GM23338 (cell line): ENCODE measurements around the gene MTREX. TPM values are rescaled to one million over a fixed set of nuclear protein-coding genes. Genes with fewer than 3 reads are reported as not detected.
A peak's percentile ranks its signal among the peaks of the same experiment; 100 is the strongest.

Experiments used
- ATAC-seq: fragments of 200-7000 bp; cut with Tn5 transposase; 3 replicates; pipeline ENCODE4 v1.9.1; 2020
- DNase-seq: peaks from one replicate; pipeline ENCODE4 v3.0.0-alpha.2; 2015; ENCODE audit warnings: low spot score
- H2AFZ ChIP-seq: fragments of 200-600 bp; sonication (generic); 2 replicates; pipeline ENCODE4 v1.8.0; 2016; ENCODE audit warnings: antibody characterized with exemption, mild to moderate bottlenecking, moderate library complexity
- H3F3A ChIP-seq: fragments of 200-600 bp; sonication (generic); replicated peaks from 2 replicates; pipeline ENCODE4 v1.8.0; 2017; ENCODE audit warnings: antibody characterized with exemption, mixed run types, low read depth
- H3K27ac ChIP-seq: fragments of 200-600 bp; sonication (generic); 2 replicates; pipeline ENCODE4 v1.6.1; 2016; ENCODE audit warnings: low read depth
- H3K27me3 ChIP-seq: fragments of 200-600 bp; sonication (generic); 2 replicates; pipeline ENCODE4 v1.8.0; 2016; ENCODE audit warnings: mild to moderate bottlenecking, mixed run types, moderate library complexity; ENCODE audit not compliant: insufficient read depth
- H3K36me3 ChIP-seq: fragments of 200-600 bp; sonication (generic); 2 replicates; pipeline ENCODE4 v1.8.0; 2016; ENCODE audit warnings: mild to moderate bottlenecking; ENCODE audit not compliant: insufficient read depth
- H3K4me1 ChIP-seq: fragments of 200-600 bp; sonication (generic); 2 replicates; pipeline ENCODE4 v1.8.0; 2016; ENCODE audit warnings: mild to moderate bottlenecking, moderate library complexity; ENCODE audit not compliant: insufficient read depth
- H3K4me2 ChIP-seq: fragments of 200-600 bp; sonication (generic); 2 replicates; pipeline ENCODE4 v1.7.1; 2017; ENCODE audit warnings: mixed run types
- H3K4me3 ChIP-seq: fragments of 200-600 bp; sonication (generic); 2 replicates; pipeline ENCODE4 v1.6.1; 2016; ENCODE audit warnings: mixed run types
- H3K79me2 ChIP-seq: fragments of 200-600 bp; sonication (generic); replicated peaks from 2 replicates; pipeline ENCODE4 v1.8.0; 2017; ENCODE audit warnings: mild to moderate bottlenecking; ENCODE audit not compliant: insufficient read depth
- H3K9me2 ChIP-seq: fragments of 200-600 bp; sonication (generic); 2 replicates; pipeline ENCODE4 v1.8.0; 2017; ENCODE audit not compliant: insufficient read depth
- H4K20me1 ChIP-seq: fragments of 200-600 bp; sonication (generic); replicated peaks from 2 replicates; pipeline ENCODE4 v1.8.0; 2017; ENCODE audit warnings: mild to moderate bottlenecking; ENCODE audit not compliant: insufficient read depth
- H3K27ac Mint-ChIP-seq: 2 replicates; pipeline ENCODE4 v1.8.0; 2020; ENCODE audit warnings: inconsistent platforms, mild to moderate bottlenecking, moderate library complexity, mixed read lengths
- H3K27me3 Mint-ChIP-seq: 3 replicates; pipeline ENCODE4 v1.8.0; 2022; ENCODE audit warnings: low read depth, mild to moderate bottlenecking, moderate library complexity, mixed read lengths, inconsistent platforms; ENCODE audit not compliant: insufficient read depth, poor library complexity
- H3K36me3 Mint-ChIP-seq: 3 replicates; pipeline ENCODE4 v1.8.0; 2021; ENCODE audit warnings: low read depth, mild to moderate bottlenecking, inconsistent platforms, moderate library complexity, mixed read lengths
- H3K4me1 Mint-ChIP-seq: 3 replicates; pipeline ENCODE4 v1.8.0; 2020; ENCODE audit warnings: mild to moderate bottlenecking, inconsistent platforms, mixed read lengths
- H3K4me3 Mint-ChIP-seq: 3 replicates; pipeline ENCODE4 v1.8.0; 2021; ENCODE audit warnings: moderate library complexity, mild to moderate bottlenecking, inconsistent platforms, mixed read lengths
- H3K9me3 Mint-ChIP-seq: 3 replicates; pipeline ENCODE4 v1.8.0; 2020; ENCODE audit warnings: moderate library complexity, mild to moderate bottlenecking, inconsistent platforms, mixed read lengths
- CREB1 ChIP-seq: fragments of 250-450 bp; sonication (Bioruptor Pico); IDR thresholded peaks from 2 replicates; pipeline ENCODE4 v1.5.0; 2020; ENCODE audit warnings: low read depth, mild to moderate bottlenecking, moderate library complexity
- JUNB ChIP-seq: IDR thresholded peaks from one replicate; pipeline ENCODE4 v1.6.1; 2016; ENCODE audit warnings: antibody characterized with exemption; ENCODE audit not compliant: unreplicated experiment
- NANOG ChIP-seq: IDR thresholded peaks from 2 replicates; pipeline ENCODE4 v1.6.1; 2016; ENCODE audit warnings: antibody characterized with exemption, borderline replicate concordance
- POLR2AphosphoS5 ChIP-seq: IDR thresholded peaks from 2 replicates; pipeline ENCODE4 v1.6.1; 2016; ENCODE audit warnings: antibody characterized with exemption, low read depth
- STAT1 ChIP-seq: IDR thresholded peaks from one replicate; pipeline ENCODE4 v1.6.1; 2016; ENCODE audit warnings: antibody characterized with exemption; ENCODE audit not compliant: unreplicated experiment
- ZNF114 ChIP-seq: fragments of 250-450 bp; sonication (Bioruptor Pico); IDR thresholded peaks from 2 replicates; pipeline ENCODE4 v1.5.0; 2020; ENCODE audit warnings: mild to moderate bottlenecking, moderate library complexity
- polyA plus RNA-seq: library from polyadenylated mRNA; unstranded; fragments of >200 nt; fragmentation: Nextera tagmentation; extraction: Ambion mirVana; gene quantifications from 2 replicates; pipeline ENCODE4 v1.2.1, GENCODE V29; 2016
- total RNA-seq: library from RNA; depleted of rRNA; stranded (reverse); fragments of >200 nt; shearing (Covaris generic); gene quantifications from 2 replicates; pipeline ENCODE4 v1.2.3, GENCODE V29; 2014
- TF ChIP-seq, protein P1 (sequence below): IDR thresholded peaks from 2 replicates; pipeline ENCODE4 v1.6.1; 2016; ENCODE audit warnings: antibody characterized with exemption
- TF ChIP-seq, protein P2 (sequence below): IDR thresholded peaks from one replicate; pipeline ENCODE4 v1.6.1; 2018; ENCODE audit warnings: antibody characterized with exemption; ENCODE audit not compliant: unreplicated experiment
- TF ChIP-seq, protein P3 (sequence below): fragments of 250-450 bp; sonication (Bioruptor Pico); IDR thresholded peaks from 2 replicates; pipeline ENCODE4 v1.5.0; 2020; ENCODE audit warnings: mild to moderate bottlenecking, moderate library complexity

MTREX gene
- total and polyA plus RNA-seq, 2 experiments from 2014 or later: 47.5 to 94.9 TPM

- no peak for TF ChIP-seq STAT1
- TF ChIP-seq, protein P1, sequence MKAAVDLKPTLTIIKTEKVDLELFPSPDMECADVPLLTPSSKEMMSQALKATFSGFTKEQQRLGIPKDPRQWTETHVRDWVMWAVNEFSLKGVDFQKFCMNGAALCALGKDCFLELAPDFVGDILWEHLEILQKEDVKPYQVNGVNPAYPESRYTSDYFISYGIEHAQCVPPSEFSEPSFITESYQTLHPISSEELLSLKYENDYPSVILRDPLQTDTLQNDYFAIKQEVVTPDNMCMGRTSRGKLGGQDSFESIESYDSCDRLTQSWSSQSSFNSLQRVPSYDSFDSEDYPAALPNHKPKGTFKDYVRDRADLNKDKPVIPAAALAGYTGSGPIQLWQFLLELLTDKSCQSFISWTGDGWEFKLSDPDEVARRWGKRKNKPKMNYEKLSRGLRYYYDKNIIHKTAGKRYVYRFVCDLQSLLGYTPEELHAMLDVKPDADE: no peak
These were observed 113.3 kb downstream of the MTREX start (continued) for GRCh38 chr5:55421074-55421529.

- TF ChIP-seq ZNF114 (CRISPR knock-in tag): no peak
- TF ChIP-seq JUNB: no peak
- TF ChIP-seq CREB1: no peak
- TF ChIP-seq NANOG: no peak
- TF ChIP-seq, protein P1: no peak
- TF ChIP-seq, protein P2, sequence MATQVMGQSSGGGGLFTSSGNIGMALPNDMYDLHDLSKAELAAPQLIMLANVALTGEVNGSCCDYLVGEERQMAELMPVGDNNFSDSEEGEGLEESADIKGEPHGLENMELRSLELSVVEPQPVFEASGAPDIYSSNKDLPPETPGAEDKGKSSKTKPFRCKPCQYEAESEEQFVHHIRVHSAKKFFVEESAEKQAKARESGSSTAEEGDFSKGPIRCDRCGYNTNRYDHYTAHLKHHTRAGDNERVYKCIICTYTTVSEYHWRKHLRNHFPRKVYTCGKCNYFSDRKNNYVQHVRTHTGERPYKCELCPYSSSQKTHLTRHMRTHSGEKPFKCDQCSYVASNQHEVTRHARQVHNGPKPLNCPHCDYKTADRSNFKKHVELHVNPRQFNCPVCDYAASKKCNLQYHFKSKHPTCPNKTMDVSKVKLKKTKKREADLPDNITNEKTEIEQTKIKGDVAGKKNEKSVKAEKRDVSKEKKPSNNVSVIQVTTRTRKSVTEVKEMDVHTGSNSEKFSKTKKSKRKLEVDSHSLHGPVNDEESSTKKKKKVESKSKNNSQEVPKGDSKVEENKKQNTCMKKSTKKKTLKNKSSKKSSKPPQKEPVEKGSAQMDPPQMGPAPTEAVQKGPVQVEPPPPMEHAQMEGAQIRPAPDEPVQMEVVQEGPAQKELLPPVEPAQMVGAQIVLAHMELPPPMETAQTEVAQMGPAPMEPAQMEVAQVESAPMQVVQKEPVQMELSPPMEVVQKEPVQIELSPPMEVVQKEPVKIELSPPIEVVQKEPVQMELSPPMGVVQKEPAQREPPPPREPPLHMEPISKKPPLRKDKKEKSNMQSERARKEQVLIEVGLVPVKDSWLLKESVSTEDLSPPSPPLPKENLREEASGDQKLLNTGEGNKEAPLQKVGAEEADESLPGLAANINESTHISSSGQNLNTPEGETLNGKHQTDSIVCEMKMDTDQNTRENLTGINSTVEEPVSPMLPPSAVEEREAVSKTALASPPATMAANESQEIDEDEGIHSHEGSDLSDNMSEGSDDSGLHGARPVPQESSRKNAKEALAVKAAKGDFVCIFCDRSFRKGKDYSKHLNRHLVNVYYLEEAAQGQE: no peak
- 0 out of 2 replicates have a peak, but pooled peaks have one; percentile 5 for TF ChIP-seq POLR2AphosphoS5
- TF ChIP-seq, protein P3, sequence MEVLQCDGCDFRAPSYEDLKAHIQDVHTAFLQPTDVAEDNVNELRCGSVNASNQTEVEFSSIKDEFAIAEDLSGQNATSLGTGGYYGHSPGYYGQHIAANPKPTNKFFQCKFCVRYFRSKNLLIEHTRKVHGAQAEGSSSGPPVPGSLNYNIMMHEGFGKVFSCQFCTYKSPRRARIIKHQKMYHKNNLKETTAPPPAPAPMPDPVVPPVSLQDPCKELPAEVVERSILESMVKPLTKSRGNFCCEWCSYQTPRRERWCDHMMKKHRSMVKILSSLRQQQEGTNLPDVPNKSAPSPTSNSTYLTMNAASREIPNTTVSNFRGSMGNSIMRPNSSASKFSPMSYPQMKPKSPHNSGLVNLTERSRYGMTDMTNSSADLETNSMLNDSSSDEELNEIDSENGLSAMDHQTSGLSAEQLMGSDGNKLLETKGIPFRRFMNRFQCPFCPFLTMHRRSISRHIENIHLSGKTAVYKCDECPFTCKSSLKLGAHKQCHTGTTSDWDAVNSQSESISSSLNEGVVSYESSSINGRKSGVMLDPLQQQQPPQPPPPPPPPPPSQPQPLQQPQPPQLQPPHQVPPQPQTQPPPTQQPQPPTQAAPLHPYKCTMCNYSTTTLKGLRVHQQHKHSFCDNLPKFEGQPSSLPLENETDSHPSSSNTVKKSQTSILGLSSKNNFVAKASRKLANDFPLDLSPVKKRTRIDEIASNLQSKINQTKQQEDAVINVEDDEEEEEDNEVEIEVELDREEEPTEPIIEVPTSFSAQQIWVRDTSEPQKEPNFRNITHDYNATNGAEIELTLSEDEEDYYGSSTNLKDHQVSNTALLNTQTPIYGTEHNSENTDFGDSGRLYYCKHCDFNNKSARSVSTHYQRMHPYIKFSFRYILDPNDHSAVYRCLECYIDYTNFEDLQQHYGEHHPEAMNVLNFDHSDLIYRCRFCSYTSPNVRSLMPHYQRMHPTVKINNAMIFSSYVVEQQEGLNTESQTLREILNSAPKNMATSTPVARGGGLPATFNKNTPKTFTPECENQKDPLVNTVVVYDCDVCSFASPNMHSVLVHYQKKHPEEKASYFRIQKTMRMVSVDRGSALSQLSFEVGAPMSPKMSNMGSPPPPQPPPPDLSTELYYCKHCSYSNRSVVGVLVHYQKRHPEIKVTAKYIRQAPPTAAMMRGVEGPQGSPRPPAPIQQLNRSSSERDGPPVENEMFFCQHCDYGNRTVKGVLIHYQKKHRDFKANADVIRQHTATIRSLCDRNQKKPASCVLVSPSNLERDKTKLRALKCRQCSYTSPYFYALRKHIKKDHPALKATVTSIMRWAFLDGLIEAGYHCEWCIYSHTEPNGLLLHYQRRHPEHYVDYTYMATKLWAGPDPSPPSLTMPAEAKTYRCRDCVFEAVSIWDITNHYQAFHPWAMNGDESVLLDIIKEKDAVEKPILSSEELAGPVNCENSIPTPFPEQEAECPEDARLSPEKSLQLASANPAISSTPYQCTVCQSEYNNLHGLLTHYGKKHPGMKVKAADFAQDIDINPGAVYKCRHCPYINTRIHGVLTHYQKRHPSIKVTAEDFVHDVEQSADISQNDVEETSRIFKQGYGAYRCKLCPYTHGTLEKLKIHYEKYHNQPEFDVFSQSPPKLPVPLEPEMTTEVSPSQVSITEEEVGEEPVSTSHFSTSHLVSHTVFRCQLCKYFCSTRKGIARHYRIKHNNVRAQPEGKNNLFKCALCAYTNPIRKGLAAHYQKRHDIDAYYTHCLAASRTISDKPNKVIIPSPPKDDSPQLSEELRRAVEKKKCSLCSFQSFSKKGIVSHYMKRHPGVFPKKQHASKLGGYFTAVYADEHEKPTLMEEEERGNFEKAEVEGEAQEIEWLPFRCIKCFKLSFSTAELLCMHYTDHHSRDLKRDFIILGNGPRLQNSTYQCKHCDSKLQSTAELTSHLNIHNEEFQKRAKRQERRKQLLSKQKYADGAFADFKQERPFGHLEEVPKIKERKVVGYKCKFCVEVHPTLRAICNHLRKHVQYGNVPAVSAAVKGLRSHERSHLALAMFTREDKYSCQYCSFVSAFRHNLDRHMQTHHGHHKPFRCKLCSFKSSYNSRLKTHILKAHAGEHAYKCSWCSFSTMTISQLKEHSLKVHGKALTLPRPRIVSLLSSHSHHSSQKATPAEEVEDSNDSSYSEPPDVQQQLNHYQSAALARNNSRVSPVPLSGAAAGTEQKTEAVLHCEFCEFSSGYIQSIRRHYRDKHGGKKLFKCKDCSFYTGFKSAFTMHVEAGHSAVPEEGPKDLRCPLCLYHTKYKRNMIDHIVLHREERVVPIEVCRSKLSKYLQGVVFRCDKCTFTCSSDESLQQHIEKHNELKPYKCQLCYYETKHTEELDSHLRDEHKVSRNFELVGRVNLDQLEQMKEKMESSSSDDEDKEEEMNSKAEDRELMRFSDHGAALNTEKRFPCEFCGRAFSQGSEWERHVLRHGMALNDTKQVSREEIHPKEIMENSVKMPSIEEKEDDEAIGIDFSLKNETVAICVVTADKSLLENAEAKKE (CRISPR knock-in tag): no peak
- Mint-ChIP-seq H3K27ac (no peak overlapping the region), H3K4me1 (peaks cover 4% of the 10 kb centered on the region; the same call in 1 of the 3 replicates), H3K36me3 (peaks cover 95% of the 10 kb centered on the region), H3K9me3 (peaks cover 34% of the 10 kb centered on the region), H3K4me3 (no peak overlapping the region), H3K27me3 (peaks cover 29% of the 10 kb centered on the region)
- Histone ChIP-seq H3K36me3 (peaks cover 20% of the 10 kb centered on the region; the same call in 1 of the 2 replicates), H3K9me2 (no peaks in the 10 kb centered on the region), H3K27me3 (no peaks in the 10 kb centered on the region), H3K79me2 (peaks cover 14% of the 10 kb centered on the region), H3K4me1 (no peaks in the 10 kb centered on the region), H2AFZ (no peak overlapping the region), H3F3A (peaks cover 8% of the 10 kb centered on the region; the same call in 1 of the 2 replicates), H4K20me1 (no peaks in the 10 kb centered on the region; the same call in 1 of the 2 replicates), H3K4me3 (no peak overlapping the region), H3K27ac (peak overlapping the region; percentile 47; the same call in 1 of the 2 replicates), H3K4me2 (no peak overlapping the region)
- ATAC-seq (no peak), DNase-seq (no peak)
These were observed 118.7 kb downstream of the MTREX start for GRCh38 chr5:55426455-55426854.
